Stimulated activated CD8-positive, alpha-beta memory T cell treated with anti-CD3 and anti-CD28 coated beads, Interleukin-4, amount 100 ng/mL, for 48 hours (primary cell): ENCODE data around the gene S100A4.
A peak's percentile ranks its signal among the peaks of the same experiment; 100 is the strongest.

Experiments used
- DNase-seq: peaks from one replicate; pipeline ENCODE4 v3.0.0-alpha.2; 2020

S100A4 gene

DNA sequence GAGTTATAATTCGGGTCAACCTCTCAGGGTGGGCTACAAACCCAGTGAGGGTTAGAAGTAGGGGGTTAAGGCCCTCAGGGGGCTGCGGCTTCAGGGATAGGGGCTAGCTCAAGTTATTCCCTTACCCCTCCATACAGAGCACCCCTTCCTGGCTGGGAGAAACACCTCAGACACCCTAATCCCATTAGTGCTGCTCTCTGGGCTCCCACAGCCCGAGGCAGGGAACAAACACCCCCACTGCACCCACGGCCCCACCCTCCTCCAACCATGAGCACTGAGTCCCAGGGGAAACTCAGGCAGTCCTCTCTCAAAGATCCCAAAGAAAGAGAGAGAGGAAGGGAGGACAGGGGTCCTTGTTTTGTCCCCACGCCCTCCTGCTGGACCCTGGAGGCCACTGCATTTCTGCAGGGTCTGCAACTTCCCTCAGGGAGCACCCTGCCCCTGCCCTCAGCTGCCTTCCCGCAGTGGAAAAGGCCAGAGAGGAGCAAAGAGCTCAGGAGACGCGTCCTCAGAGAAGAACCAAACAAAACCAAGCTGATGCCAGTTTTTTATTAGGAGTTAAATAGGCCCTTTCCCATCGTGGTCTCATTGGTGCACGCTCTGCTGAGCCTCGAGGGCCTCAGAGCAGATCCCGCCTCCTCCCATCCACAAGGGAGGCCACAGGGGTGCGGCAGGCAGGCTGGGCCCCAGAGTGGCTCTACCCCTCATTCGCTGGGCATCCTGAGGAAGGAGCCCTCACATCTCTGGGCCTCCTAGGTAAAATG, 1.4 kb upstream of the S100A4 start:
- DNase-seq = no peak

DNA sequence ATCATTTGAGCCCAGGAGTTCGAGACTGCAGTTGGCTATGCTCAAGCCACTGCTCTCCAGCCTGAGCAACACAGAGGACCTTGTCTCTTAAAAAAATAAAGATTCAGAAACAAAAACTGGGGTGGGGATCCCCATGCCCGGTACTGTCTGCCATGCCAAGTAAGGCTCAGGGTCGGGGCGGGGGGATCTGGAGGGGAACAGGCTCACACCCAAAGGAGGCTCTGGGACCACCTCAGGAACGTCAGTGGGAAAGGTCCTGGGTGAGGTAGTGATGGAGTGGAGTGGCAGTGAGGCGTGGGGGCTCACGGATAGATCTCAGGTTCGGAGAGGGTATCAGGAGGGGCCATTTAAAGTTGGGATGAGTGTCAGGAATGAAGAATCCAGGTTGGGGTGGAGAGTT, 765 bp upstream of the S100A4 start:
- DNase-seq = no peak

DNA sequence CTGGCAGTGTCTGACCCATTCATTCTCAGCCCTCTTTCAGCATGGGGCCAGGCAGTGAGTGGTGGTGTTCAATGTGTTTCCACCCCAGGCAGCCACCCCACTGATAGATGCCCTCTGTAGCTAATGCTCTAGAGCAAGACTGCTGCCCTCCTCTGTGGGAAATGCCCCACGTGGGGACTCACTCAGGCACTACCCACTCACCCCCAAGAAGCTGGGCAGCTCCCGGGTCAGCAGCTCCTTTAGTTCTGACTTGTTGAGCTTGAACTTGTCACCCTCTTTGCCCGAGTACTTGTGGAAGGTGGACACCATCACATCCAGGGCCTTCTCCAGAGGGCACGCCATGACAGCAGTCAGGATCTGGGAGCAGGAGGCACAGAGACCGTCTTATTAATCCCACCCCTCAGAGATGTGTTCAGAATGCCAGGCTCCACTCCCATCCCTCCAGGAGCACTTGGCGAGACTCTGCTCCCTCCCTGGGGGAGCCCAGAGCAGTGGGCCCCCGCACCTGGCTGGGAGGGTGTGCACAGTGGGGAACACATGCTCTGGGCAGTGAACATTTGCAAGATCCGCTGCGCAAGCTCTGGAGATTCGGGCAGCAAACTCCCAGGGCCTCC, 1.0 kb downstream of the S100A4 start:
- no peak for DNase-seq

DNA sequence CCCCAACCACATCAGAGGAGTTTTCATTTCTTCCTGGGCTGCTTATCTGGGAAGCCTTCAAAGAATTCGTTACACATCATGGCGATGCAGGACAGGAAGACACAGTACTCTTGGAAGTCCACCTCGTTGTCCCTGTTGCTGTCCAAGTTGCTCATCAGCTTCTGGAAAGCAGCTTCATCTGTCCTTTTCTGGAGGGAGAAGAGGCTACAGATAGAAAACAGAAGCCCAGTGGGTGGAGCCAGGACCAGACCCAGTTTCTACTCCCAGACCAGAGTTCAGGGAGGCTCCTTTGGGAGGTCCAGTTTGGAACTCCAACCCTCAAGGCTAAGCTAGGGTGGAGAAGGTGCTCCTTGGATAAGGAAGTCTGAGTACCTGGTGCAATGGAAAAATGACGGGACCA, 1.9 kb downstream of the S100A4 start:
- DNase-seq = no peak

DNA sequence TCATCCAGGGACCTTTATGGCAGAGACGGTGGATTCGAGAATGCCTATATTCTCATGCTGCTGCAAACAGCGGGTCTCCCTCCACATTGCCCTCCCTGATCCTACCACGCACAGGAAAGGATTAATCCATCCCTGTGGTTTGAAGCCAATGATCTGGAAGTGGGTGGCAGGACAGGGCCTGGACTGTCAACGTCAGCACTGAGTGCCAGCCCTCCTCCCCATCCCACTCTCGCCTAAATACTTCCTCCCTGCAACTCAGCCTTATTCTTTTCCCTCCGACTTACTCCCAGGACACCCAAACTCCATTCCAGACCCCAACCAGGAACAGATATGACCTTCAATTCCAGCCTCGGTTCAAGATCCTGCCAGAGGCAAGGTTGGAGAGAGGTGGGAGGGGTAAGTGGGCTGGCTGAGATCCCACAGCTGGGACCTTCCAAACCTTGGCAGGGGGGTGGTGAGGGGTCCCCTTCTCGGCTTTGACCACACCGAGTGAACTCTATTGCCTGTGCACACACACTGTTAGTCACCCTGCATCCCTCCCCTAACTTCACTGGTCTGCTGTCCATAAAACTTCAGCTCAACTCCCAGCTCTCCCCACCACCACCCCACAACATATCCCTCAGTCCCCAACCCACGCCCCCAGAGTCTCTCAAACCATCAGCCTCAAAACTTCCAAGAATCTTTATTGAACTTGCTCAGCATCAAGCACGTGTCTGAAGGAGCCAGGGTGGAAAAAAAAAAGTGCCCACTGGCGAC, 2.5 kb downstream of the S100A4 start:
- DNase-seq = no peak

DNA sequence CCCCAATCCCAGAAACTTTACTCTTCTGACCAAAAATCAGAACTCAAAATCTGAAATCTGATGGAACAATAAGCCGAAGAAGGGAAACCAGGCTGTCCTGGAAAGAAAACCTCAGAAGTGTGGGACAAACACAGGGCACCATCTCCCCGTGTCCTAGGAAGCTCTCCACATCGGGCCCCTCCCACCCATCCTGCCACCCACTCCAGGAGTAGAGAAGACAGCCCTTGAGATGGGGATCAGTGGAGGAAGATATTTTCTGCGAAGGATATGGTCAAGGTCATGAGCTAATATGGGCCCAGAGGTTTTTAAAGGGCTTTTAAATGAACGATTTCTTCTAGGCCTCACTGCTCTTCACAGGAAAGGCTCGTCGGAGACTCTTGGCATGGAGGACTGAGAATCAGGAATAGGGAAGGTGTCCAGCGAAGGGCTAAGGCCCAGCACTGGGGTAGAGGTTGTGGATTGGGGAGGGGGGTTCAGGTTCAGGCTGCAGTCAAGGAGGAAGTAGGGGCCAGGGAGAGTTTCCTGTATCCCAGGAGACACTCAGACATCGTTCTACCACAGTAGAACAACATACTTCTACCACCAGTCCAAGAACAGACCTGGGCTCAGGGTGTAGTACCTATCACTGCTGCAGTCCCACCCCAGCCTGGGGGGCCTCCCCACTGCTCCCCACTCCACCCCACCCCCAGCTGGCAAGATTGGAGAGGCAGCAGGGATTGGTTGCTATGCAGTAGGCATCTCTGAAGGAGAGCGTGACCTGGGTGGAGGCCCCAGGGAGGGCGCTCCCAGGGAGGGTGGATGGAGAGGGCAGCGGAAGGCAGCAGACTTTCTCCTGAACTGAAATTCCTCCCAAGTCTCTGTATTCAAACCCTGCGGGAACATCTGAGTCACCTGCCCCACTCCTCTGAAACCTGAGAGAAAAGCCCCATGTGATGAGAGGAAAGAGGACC, 3.7 kb downstream of the S100A4 start:
- no peak for DNase-seq

DNA sequence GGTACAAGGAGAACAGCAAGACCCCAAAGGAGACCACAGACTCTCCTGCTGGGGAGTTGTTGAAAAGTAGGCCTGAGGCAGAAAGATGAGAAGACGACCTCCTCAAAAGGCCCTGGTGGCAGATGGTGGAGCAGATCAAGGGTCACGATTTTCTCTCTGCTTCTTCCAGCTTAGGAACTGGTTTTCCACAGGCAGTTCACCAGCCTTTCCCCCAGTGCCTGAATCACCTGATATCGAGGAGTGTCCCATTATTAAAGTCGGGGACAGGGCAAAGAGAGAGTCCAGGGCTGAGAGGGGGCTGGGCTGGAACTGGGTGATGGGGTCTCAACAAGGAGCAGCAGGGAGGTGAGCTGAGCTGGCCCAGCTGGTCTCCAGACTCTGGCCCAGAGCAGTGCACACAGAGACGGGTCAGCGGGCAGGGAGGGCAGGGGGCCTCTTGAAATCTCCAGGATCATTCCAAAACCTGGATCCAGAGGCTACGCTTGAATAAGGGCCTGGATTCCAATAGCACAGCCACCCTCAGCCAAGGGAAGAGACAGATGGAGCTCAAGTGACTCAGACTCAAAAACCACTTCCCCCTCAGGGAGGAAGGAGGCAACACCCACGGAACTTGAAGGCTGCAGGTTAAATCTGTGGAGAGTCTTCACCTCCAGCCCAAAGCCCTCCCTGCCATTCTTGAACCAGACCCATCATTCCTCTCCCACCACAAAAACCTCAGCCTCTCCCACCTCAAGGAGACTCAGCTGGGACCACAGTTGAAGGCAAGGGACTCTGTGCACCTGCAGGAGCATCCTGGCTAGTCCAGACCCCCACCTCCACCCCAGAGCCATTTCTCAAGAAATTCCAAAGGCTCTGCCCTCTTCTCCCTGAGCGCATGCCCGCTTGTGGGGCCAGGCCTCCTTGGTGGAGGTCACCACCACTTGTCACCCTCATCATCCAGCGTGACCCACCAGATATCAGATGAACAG, 4.9 kb downstream of the S100A4 start, which contains the start of gene S100A5:
TSS of gene S100A5 (minus strand) at position 541 of the 968 bp plus-strand sequence. CDS start 743 bp downstream, outside the sequence.
- DNase-seq = peak; percentile 65

DNA sequence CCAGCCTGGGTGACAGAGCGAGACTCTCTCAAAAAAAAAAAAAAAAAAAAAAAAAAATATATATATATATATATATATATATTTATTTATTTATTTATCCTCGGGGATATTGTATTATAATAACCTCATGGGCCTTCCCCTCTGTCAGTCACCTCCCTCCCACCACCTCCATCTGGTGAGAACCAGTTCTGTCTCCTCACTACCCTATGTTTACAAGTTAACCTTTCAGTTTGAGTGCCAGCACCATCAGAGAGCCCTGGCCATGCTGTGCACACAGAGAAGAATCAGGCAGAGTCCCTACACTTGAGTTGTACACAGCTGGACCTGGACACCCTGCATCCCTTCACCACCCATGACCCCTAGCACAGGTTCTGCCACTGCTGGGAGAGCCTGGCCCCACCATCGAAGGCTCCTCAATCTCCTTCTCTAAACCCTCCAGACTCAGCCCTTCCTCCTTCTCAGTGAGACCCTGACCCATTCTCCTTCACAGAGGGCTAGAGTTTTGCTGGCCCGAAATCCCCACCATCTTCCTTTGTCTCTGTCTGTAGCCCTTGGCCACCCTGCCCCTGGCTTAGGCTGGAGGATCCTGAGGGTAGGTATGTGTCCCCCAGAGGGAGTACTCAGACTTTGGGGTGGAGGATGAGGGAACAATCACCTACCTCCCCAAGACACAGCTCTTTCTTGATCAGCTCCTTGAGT, 6.1 kb downstream of the S100A4 start:
- no peak for DNase-seq

DNA sequence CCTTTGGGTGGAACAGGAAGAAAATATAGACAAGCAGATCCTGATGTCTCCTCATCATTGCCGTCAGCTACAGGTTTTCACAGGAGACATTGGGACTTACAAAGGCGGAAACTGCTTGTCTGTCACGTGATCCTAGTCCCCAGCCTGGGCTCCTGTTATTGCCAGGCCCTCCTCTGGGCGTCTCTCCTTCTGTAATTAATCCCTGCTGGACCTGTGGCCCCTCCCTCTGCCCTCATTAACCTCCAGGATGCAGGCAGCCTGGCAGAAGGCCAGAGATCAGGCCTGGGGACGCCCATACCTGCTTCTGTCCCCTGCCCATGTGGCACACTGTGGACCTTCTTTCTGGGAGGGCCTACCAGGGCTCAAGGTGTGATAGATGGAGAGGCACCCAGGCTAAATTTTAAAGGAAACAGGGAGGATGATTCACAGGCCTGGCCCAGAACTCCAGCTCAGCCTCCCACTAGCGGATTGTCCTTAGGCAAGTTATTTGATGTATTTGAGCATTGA, 7.2 kb downstream of the S100A4 start:
- DNase-seq = no peak

DNA sequence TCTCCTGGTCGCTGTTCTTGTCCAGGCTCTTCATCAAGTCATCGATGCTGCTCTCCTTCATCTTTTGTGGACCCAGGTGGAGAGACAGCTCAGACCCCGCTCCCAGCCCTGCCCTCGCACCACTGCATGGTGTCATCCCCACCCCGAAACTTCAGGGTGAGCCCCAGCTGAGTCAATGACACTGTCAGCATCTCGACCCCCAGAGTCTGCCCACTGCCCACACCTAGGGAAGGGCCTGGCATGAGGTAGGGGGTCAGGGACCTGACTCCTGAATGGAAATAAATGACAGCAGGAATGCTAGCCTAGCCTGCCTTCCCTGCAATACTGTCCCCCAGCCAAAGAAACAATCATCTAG, 8.3 kb downstream of the S100A4 start:
- DNase-seq = no peak

DNA sequence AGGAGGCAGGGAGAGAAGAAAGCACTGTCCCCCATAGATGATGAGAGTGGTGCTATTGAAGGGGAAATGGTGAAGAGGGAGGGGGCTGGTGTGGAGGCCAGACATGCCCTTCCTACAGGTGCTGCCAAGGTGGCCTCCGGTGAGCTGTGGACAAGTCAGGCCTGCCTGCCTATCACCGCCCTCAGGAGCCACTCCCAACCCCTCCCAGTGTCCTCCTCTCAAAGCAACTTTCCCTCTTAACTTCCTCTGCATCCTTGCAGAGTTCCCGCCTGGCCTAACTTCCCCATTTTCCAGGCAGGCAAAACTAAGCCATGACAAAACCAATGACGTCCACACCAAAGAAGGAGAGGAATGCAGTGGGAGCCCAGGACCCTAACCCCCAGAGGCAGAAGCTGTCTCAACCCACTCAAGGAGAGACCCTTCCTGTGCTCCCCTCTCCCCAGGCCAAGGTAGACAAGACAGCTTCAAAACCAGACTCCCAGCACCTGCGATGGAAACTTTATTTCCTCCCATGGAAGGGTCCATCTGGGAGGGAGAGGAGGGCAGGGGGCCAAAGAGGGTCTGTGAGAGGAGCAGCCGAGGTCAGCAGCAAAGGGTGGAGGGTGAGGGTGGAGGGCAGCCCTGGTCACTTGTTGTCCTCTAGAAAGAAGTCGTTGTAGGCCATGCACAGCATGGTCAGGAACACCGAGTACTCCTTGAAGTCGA, 8.8 kb downstream of the S100A4 start:
- DNase-seq = no peak

DNA sequence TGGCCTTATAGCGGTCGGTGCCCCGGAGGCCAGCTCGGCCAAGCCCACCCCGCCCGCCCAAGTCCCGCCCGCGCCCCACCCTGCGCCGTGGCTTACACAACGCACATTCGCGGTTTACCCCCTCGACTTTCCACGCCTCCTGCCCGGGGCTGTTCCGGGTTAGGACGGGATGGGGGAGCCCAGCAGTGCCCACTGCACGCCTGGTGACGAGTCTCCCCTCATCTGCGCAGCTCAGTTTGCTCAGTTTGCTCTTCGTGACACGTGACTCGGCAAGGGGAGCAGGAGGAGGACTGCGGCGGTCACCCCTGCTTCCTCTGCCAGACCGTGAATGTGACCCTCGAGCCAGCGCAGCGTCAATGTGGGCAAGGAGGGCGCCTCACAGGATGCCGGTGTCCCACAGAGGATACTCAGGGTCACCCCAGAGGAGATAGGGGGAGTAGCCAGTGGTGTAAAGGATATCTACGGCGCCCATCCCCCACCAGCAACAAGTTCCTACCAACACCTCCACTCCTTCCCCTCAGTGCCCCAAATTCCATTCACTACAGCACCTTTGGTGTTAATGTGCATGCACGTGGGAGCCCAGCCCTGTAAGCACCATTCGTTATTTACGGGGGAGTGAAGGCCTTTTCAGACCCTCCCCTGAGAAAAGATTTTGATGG, 9.5 kb downstream of the S100A4 start:
- DNase-seq = peak; percentile 87

DNA sequence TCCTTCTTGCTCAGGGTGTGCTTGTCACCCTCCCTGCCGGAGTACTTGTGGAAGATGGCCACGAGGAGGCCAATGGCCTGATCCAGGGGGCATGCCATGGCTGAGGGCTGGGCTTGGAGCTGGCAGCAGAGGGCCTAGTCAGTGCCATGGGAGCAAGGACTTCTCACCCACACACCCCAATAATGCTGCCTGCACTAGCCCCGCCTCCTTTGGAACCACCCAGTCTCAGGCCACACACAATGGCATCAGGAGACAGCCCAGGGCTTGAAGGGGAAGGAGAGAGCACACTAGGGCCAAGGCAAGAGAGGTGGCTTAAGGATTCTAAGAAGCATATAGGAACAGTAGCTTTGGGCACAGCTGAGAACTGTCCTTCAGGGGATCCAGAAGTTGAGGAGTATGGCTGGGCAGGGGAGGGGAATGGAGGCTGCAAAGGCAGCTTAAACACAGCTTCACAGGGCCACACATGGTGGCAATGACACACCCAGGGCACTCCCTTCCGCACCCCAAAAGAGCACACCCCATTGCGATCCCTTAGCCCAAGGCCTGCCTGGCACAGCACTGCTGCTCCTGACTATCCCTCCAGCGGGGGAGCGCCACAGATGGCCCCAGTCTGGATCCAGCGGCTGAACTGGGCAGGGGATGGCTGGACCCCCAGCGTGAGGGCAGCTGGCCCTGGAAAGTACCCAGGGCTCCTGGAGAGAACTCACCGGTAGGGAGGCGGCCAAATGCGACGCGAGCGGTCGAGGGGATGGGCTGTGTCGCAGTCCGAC, 10.2 kb downstream of the S100A4 start, which contains the start of gene S100A6:
TSS of gene S100A6 (minus strand) at position 750 of the 770 bp plus-strand sequence. CDS start at position 98, 652 bp downstream.
- DNase-seq = peak; percentile 73

DNA sequence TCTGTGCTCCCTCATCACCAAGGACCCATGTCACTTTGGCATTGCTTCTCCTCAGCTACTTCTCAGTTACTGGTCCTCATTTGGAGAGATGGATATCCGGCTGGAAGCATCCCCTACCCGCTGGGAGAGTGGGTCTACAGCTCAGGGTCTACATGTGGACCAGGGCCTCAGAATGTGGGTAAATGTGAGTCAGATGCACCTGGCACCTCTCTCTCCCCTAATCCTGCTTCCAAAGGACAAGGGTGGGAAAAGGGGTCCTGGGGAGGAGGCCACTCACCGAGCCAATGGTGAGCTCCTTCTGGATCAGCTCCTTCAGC, 10.7 kb downstream of the S100A4 start:
- DNase-seq = no peak

DNA sequence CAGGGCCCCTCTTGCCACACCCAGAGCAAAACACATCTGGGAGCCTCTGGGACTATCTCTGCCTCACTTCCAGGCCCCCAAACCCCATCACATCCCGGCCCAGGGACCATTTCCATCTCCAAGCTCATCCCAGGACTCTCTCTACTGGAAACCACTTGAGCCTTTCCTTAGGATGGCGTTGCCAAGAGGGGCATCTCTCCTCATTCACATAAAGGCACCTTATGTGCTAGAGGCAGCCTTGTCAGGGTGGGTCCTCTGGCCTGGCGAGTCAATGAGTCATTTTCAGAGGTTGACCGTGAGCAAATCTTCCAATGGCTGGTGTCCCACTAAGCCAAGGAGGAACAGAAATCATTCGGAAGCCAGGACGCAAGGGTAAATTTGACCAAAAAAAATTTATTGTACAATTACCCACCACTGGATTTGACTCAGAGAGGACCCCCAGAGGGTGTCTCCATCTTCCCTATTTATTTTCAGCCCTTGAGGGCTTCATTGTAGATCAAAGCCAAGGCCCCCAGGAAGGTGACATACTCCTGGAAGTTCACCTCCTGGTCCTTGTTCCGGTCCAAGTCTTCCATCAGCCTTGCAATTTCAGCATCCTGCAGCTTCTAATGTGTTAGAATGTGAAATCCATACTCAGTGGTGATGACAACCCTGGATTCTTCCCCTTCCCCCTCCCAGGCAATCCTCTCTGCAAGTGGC, 11.2 kb downstream of the S100A4 start:
- DNase-seq = no peak

DNA sequence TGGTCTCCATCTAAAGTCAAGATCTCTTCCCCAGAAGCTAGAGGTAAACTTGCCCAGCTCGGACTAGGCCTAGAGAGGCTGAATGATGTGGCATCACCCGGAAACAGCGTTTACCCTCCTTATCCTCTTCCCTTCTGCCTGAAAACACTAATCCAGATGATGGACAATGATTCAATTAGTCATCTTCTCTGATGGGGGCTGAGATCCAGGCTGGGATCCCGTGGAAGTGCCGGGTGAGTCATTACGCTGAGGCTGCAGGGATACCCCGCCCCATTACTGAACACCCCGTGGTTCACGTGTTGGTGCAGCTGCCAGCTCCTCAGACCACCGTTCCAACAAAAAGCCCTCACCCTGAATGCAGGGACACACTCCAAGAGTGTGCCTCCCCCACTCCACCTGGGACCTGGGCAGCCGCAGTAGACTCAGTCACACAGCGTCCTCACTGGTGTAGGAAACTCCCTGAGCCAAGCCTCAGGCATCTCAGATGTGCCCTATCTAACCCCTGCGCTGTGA, 11.9 kb downstream of the S100A4 start:
- DNase-seq = peak; percentile 46

DNA sequence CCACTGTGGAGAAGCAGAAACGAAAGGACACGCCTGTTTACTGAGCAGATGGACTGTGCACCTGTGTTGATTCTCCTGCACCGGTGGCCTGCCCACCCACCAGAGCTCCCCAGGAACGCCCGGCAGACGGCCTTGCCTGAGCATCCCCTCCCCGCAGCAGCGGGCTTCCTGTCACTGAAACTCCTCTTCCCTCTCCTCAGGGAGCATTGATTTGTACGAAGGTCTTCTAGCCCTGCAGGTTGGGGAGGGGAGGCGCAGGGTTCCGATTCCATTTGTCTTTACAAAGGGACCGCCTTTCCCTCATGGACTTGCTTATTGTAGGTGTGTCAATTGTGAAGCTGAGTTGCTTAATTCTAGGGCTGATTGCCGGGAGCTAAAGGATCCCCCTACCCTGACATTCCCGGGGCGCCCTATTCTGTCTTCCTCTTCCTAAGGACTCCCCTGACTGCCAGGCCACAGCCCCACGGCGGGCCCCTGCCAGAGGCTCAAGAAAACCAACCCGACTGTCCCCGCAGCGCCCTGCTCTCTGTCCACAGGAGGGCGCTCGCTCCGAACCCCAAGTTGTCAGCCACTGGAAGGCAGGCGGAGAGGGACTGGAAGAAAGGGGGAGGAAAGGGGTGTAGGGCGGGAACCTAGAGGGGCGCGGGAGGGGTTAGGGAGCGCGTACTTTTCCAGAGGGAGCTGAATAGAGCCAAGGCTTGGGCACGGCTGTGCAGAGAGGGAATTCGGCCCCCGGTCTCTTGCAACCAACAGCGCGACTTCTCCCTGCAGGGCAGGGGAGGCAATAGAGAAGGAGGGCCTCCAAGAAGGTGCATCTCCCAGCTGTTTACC, 12.6 kb downstream of the S100A4 start:
- peak; percentile 90 for DNase-seq
